HuH-7 (cell line): ENCODE data around the gene LMNTD2.
A peak's percentile ranks its signal among the peaks of the same experiment; 100 is the strongest.

ENCODE experiments used
- DNase-seq: peaks from one replicate; pipeline ENCODE4 v3.0.0; 2011; ENCODE audit warnings: low spot score

LMNTD2 gene

DNA sequence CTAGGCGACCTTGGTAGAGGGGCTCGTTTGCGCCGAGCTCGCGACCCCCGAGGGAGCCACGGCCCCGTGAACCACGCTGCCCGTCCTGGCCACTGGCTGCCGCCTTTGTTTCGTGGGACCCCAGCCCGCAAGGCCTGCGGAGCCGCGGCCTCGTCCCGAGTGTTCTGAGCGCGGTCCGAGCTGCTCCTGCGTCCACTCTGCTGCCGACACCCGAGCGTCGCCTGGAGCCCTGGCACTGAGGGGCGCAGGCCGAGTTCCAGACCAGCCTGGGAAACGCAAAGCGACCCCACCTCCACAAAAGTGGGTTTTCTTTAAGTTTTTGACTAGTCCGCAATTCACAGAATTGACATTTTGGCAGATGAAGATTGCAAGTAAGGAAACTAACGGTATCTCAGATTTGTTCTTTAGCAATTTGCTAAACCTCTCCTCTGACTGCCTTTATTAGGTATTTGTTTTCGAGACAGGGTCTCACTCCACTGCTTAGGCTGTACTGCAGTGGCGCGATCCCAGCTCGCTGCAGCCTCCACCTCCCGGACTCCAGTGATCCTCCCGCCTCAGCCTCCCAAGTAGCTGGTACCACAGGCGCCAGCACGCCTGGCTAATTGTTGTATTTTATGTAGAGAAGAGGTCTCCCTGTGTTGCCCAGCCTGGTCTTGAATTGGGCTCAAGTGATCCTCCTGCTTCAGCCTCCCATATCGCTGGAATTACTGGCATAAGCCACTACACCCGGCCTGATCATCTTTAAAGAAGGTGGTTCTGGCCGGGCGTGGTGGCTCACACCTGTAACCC lies 52.6 kb downstream of the LMNTD2 start:
- DNase-seq = no peak

DNA sequence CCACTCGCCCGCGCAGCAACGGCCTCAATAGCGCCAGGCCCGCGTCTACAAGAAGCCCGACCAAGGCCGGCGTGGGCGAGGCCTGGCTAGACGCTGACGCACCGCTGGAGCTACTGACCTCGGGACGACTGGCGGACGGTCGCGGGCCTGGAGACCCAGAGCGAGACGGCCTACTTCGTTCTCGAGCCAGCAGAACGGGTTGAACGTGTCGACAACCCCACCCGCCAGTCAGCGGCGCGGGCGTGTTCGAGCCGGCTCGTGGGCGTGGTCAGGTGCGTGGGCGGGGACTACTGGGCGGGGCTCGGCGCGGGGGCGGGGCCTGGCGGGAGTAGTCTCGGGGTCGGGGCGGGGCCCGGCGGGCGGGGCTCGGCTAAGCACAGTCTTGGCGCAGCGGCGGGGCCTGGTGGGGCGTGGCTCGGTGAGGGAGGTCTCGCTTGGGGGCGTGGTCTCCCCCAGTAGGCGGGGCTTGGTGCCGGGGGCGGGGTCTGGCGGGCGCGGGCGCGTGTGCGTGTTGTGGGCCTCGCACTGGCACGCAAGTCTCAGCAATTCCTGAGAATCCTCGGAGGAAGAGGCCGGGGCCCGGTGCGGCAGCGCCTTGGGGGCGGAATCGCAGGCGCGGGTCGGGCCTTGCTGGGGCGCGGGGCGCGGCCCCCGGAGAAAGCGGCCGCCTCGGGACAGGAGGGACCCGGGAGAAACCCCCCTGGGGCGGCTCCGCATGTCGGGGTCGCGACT lies 53.4 kb downstream of the LMNTD2 start, which contains the start of gene RNH1:
Gene RNH1 (minus strand): TSS at position 248 of the 732 bp plus-strand sequence. CDS start 5,080 bp downstream, outside the sequence.
- peak; percentile 90 for DNase-seq

DNA sequence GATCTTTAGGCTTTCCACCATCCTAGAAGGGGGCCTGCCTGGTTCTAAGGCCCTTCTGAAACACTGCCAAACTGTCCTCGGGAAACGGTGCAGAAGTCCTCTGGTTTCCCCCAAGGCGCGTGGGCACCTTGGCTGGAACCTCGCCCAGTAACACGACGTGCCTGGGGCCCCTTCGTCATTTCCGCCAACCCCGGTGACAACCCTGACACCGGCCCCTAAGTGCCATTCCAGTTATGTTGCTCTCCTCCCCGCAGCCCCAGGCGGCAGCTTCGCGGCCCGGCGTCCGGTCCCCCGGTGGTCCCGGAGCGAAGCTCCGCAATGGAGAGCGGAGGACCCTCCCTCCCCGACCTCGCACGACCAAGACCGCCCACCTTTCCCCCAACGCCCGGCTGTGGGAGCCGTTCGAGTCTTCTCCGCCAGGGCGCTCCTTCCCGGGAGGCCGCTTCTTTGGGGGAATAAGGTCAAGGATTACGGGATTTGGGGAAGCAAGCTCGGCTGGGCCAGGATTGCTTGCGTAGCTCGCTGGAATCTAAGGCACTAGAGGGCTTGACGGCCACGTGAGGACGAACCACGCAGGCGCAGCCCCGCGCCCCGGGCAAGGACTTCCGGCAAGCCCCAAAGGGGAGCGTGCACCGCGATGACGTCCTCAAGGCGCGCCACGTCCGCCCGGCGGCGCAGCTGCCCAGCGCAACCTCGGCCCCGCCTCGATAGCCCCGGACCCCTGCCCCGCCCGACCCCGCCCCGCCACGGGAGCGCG lies 54.1 kb downstream of the LMNTD2 start:
- DNase-seq = peak; percentile 99

DNA sequence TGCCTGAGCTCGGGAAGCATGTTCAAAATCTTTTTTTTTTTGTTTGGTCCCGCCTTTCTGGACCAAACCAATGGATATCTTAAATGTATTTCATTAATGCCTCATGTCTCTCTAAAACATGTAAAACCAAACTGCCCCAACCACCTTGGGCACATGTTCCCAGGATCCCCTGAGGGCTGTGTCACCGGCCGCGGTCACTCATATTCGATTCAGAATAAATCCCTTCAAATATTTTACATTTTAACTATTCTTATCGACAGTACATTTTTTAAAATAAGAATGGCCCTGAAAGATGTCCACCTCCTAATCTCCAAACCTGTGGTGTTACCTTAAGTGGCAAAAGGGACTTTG lies 55.6 kb downstream of the LMNTD2 start:
- DNase-seq = no peak
